ENCODE measurements around the gene RNF2.
"Not testable (repeated sequence)": the region's sequence is repeated elsewhere in the genome, so short reads cannot be mapped to it uniquely, and the experiment has no call there.

The RNF2 gene

DNA sequence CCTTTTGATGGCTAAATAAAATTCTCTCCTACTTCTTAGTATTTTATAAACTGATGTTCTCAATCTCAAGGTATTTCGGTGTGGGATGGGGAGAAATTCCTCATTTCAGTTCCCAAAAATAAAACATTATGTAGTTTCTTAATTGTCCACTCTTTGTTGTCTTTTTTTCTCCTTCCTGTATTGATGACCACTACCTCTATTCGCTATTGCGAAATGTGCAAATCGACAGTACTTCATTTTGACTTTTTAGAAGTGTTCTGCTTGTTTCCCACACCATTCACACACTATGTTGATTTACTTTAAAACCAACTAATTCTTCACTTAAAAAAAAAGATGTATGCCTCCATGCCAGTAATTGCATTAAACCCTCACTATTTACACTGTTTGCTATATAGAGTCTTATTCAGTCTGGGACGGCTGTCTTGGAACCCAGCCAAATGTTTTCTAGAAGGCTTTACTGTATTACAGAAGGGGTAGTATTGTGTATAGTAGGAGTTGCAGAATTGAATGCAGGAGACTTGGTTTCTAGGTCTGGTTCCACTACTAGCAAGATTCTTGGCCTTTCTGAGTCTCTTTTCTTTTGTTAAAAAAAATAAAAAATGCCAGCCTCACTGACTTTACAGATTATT, 5.6 kb downstream of the RNF2 start:
- DNase-seq = no peak

- no peak for DNase-seq
Observed at GRCh38 chr1:185053204-185053603, 7.8 kb downstream of the RNF2 start.

DNA sequence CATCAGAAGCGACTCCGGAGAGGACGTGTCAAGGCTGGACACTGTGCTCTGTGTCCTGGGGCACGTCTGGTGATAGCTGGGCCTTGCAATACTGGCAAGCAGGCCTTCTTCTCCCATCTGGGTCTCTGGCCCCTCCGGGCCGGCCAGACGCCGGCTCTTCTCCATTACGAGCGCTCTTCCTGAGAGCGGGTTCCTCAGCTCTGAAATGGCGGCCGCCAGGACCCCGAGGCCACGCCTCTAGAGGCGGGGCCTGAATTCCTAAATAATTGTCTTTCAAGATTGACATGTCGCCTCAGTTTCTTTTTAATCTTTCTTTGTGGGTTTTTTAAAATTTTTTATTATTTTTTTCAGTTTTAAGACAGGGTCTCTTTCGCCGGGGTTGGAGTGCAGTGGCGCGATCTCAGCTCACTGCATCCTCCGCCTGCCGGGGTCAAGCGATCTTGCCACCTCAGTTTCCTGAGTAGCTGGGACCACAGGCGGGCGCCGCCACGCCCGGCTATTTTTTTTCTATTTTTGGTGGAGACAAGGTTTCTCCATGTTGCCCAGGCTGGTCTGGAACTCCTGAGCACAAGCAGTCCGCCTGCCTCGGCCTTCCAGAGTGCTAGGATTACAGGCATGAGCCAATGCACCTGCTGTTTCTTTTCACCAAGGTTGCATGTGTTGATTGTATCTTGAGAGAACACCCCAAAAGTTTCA, 9.2 kb downstream of the RNF2 start:
- no peak for DNase-seq

DNA sequence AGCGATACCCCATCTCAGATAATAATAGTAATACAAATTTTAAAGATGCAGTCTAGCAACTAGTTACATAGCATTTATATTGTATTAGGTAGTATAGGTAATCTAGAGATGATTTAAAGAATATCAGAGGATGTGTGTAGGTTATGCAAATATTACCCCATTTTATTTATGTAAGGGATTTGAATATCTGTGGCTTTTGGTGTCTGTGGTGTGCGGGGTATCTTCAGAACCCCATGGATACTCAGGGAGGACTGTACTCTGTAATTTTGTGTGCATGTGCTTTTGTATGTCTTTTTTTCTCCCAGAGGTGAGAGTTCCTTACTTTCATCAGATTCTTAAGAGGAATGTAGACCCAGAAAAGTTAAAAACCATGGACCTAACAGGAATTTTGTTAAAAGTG, 12.8 kb downstream of the RNF2 start:
- DNase-seq = no peak

DNA sequence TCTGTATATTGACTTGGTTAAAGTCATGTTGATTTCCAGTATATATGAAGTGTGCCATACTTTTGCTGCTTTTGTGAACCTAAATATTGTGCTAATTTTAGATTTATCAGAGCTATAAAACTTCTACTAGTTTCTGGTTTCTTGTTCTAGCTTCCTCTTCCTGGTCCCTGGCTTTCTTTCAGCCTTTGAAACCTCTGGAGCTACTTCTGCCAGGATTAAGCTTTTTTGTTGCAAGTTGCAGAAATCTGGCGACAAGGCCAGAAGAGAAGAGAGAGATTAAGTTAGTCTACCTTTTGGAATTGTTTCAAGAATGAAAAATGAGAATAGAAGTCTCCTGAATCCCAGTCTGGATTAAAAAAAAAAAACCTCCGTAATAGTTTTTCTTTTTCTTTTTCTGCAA, 13.5 kb downstream of the RNF2 start:
- DNase-seq = no peak

DNA sequence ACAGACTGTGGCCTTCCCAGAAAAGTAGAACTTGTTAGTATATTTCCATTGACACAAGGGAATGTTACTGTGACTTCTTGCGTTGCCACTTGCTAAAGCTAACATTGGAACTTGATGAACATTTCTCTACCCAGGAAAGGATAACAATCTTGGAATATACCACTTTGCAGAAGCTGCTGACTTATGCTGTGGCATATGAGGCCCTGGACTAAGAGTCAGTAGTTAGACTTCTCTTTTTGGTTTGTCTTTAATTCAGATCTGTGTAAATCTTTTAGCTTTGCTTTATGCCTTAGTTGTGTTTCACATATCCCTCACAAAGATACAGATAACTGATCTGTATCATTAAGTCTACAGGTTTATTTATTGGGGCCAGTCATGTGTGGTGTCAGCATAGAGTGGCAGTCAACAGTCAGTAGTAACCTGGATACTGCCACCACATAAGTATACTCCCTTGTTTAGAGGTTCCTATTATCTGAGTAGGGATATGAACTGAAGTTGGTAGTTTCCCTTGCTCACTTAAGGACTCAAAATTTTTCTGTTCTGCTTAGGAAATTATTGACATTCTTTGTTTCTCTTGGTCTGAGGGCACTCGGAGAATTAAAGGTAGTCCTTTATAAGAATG, 14.7 kb downstream of the RNF2 start:
- no peak for DNase-seq

GRCh38 chr1:185062710-185063370, 17.5 kb downstream of the RNF2 start:
- DNase-seq = no peak

- DNase-seq = no peak
Observed at GRCh38 chr1:185063719-185064118, 18.4 kb downstream of the RNF2 start.

DNA sequence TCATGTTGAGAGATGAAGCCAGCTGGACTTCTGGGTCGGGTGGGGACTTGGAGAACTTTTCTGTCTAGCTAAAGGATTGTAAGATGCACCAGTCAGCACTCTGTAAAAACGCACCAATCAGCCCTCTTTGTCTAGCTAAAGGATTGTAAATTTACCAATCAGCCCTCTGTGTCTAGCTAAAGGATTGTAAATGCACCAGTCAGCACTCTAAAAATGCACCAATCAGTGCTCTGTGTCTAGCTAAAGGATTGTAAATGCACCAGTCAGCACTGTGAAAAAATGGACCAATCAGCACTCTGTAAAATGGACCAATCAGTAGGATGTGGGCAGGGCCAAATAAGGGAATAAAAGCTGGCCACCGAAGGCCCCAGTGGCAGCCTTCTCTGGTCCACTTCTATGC, 19.6 kb downstream of the RNF2 start:
- not testable (repeated sequence) for DNase-seq

GRCh38 chr1:185066181-185066580, 20.8 kb downstream of the RNF2 start:
- no peak for DNase-seq

DNA sequence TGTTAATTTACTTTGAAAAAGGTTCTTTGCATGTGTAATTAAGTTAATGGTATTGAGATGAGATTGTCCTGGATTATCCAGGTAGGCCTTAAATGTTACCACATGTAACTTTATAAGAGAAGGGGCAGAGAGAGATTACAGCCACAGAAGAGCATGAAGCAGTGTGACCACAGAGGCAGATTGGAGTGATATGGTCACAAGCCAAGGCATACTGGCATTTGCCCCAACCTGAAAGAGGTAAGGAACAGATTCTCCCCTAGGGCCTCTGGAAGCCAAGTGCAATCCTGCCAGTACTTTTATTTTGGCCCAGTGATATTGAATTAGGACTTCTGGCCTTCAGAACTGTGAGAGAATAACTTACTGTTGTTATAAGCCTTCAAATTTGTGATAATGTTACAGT, 23.0 kb downstream of the RNF2 start:
- no peak for DNase-seq

DNA sequence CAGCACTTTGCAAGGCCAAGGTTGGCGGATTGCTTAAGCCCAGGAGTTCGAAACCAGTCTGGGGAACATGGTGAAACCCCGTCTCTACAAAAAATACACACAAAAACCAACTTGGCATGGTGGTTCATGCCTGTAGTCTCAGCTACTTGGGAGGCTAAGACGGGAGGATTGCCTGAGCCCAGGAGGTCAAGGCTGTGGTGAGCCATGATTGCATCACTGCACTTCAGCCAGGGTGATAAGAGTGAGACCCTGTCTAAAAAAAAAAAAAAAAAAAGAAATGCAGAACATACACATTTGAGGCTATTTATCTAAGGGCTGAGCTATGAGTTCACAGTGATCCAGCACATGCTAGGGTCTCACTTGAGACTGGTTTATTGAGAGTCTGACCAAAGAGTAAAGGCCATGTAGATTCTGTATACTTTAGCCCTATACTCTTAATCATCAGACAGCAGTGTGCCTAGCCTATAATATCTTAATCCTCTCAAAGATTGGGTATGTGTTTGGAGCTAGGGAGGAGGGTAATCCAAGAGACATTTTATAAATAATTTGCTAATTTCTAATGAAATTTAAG, 23.9 kb downstream of the RNF2 start:
- DNase-seq = no peak

- DNase-seq = no peak
Observed at GRCh38 chr1:185070051-185070450, 24.7 kb downstream of the RNF2 start.

GRCh38 chr1:185073725-185074124, 28.4 kb downstream of the RNF2 start:
- DNase-seq = no peak

GRCh38 chr1:185074307-185074706, 28.9 kb downstream of the RNF2 start:
- DNase-seq = no peak

- DNase-seq = no peak
Observed at GRCh38 chr1:185075476-185075875, 30.1 kb downstream of the RNF2 start.

GRCh38 chr1:185077374-185077773, 32.0 kb downstream of the RNF2 start:
- DNase-seq = no peak

DNA sequence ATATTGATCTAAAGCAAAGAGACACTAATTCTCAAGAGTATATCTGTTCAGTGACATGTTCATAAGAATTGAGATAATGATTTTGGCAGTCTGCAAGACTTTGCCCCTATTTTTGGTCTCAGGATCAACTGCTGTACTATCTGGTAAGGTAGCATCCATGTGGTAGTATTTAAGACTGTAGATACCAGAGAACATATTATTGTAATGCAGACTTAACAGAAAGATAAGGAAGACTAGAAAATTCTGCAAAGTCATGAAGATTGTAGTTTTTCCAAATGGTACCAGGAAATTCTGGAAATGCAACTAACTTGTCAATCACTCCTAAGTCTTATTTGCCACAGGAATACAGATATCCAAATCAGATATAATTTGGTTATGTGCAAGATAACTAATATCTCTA, 35.1 kb downstream of the RNF2 start:
- no peak for DNase-seq

- no peak for DNase-seq
Observed at GRCh38 chr1:185083818-185084217, 38.5 kb downstream of the RNF2 start.

- DNase-seq = no peak
Observed at GRCh38 chr1:185087101-185087500, 41.7 kb downstream of the RNF2 start.

- no peak for DNase-seq
Observed at GRCh38 chr1:185087746-185088145, 42.4 kb downstream of the RNF2 start.

GRCh38 chr1:185091480-185091879, 46.1 kb downstream of the RNF2 start:
- peak; percentile 87 for DNase-seq

DNA sequence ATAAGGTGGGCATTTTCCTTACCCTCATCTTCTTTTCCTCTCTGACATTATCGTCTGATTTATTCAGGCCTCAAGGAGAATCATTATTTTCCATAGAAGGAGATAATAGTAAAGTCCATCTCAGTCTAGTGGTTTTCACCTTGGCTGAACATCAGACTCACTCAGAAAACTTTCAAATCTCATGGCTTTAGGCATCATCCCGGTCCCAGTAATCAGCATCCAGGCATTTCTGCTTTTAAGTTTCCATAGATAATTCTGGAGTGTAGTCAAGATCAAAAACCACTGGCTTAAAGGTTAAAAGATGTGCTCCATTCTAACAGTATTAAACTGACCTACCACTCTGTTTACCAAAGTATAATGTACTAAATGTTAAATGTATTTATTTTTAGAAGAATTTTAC, 49.4 kb downstream of the RNF2 start:
- DNase-seq = no peak

GRCh38 chr1:185096531-185096930, 51.2 kb downstream of the RNF2 start:
- no peak for DNase-seq

Measured in DMS79 (cell line).